ENCODE data around the gene ELN.

ELN gene

GRCh38 chr7:74099031-74099430, 71.1 kb downstream of the ELN start:
- no peak for FAIRE-seq

- no peak for FAIRE-seq
Observed at GRCh38 chr7:74101061-74101681, 73.2 kb downstream of the ELN start.

- no peak for FAIRE-seq
Observed at GRCh38 chr7:74103219-74103772, 75.3 kb downstream of the ELN start.

DNA sequence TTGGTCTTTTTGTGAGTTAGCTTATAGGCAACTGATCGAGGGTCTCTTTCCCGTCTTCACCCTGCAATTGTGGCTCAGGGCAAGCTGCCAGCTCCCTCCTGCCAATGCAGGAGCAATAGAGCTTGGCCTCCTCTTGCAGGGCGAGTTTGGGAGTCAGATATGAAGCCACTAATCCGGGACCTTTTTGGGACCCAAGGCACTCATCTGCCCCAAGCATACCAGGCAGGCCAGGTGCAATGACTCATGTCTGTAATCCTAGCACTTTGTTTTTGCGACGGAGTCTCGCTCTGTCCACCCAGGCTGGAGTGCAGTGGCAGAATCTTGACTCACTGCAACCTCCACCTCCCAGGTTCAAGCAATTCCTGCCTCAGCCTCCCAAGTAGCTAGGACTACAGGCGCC, 76.7 kb downstream of the ELN start:
- no peak for FAIRE-seq

- no peak for FAIRE-seq
Observed at GRCh38 chr7:74105992-74106391, 78.0 kb downstream of the ELN start.

DNA sequence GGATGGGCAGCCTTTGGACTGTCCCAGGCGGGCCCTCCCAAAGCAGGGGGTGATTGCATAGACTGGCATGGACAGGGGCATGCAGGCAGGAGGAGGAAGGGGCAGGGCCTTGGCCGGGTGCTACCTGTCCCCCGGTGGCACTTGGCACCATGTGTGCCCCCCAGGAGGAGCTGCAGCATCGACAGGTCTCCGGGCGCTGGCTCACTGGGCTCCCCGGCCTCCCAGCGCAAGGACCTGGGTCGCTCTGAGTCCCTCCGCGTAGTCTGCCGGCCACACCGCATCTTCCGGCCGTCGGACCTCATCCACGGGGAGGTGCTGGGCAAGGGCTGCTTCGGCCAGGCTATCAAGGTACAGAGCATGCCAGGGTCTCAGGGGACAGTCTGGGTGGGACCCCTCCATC, 78.9 kb downstream of the ELN start:
- FAIRE-seq = no peak

DNA sequence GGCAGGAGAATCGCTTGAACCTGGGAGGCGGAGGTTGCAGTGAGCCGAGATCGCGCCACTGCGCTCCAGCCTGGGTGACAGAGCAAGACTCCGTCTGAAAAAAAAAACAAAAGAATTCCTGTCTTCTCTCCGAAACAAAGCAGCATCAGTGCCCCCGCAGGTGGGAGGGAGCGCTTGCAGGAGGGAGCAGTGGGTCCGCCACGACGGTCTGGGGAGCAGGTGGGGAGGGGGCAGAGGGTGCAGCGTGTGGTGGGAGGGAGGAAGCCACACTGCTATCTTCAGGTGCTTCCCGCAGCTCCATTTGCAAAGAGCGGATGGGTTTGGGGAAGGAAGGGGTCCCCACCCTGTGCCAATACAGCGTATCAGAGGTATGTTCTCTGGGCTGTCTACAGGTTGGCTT, 87.4 kb downstream of the ELN start:
- no peak for FAIRE-seq

- no peak for FAIRE-seq
Observed at GRCh38 chr7:74116356-74116755, 88.4 kb downstream of the ELN start.
